Lung (tissue), 12 donors: ENCODE measurements around the gene GMFB. TPM values are rescaled to one million over a fixed set of nuclear protein-coding genes. Genes with fewer than 3 reads are reported as not detected.

ENCODE experiments used
- ATAC-seq: fragments of 200-7000 bp; cut with Tn5 transposase; one replicate; pipeline ENCODE4 v1.9.1; 2020; ENCODE audit warnings: moderate number of reproducible peaks; ENCODE audit not compliant: insufficient read depth, low FRiP score
- DNase-seq, 3 donors: peaks; one replicate each; pipeline ENCODE4 v3.0.0-alpha.2; 2013 to 2017
- H3K27ac ChIP-seq, 2 donors: one replicate each; pipeline ENCODE4 v1.5.1; 2013; ENCODE audit warnings: mild to moderate bottlenecking in 2 of 2, moderate library complexity in 2 of 2, control low read depth in 1 of 2, inconsistent platforms in 1 of 2, low read depth in 1 of 2, low read length in 1 of 2
- H3K27me3 ChIP-seq, 3 donors: one replicate each; pipeline ENCODE4 v1.5.1; 2013; ENCODE audit warnings: low read length in 2 of 3; ENCODE audit not compliant: control insufficient read depth in 3 of 3, insufficient read depth in 3 of 3
- H3K36me3 ChIP-seq, 4 donors: one replicate each; pipeline ENCODE4 v1.5.1; 2013; ENCODE audit warnings: low read length in 4 of 4, mild to moderate bottlenecking in 1 of 4, moderate library complexity in 1 of 4; ENCODE audit not compliant: control insufficient read depth in 4 of 4, insufficient read depth in 4 of 4
- H3K4me1 ChIP-seq, 5 donors: one replicate each; pipeline ENCODE4 v1.5.1; 2013; ENCODE audit warnings: low read length in 5 of 5, mild to moderate bottlenecking in 2 of 5, moderate library complexity in 1 of 5; ENCODE audit not compliant: control insufficient read depth in 5 of 5, insufficient read depth in 5 of 5
- H3K4me3 ChIP-seq: one replicate; pipeline ENCODE4 v1.5.1; 2013; ENCODE audit warnings: mild to moderate bottlenecking, control low read depth, moderate library complexity
- H3K9ac ChIP-seq, 2 donors: one replicate each; pipeline ENCODE4 v1.5.1; 2013; ENCODE audit warnings: low read length in 2 of 2, control low read depth in 1 of 2; ENCODE audit not compliant: insufficient read depth in 1 of 2
- H3K9me3 ChIP-seq, 4 donors: one replicate each; pipeline ENCODE4 v1.5.1; 2013; ENCODE audit warnings: low read length in 3 of 4, mild to moderate bottlenecking in 1 of 4, moderate library complexity in 1 of 4; ENCODE audit not compliant: control insufficient read depth in 4 of 4, insufficient read depth in 3 of 4
- WGBS, 2 donors: extraction: QIAGEN DNeasy Blood & Tissue Kit; methylation state at CpG; one replicate each; pipeline ENCODE4 v1.1.7; 2013; 5-methylcytosine and 5-hydroxymethylcytosine counted together
- polyA plus RNA-seq, 2 donors: library from polyadenylated mRNA; stranded (reverse); fragments of 200-250 nt; gene quantifications; one replicate each; pipeline ENCODE4 v1.2.1, GENCODE V29; 2013
- total RNA-seq, 2 donors: library from RNA; depleted of rRNA in 1 of 2; stranded (reverse); fragments of >200 nt in 1 of 2; gene quantifications; one replicate each; pipeline ENCODE4 v1.2.1, GENCODE V29; 2014 to 2021
- TF ChIP-seq, protein P1 (sequence below): IDR thresholded peaks from 2 replicates; pipeline ENCODE4 v1.5.1; 2012; ENCODE audit warnings: mild to moderate bottlenecking; ENCODE audit errors: control extremely low read depth, extremely low read depth
- donor health status: control.
- donor health status: control.
- donor health status: Bipolar disorder and iron deficiency.
- donor health status: healthy.
- donor health status: DM: yes; HTN: yes; CAD: no.

Gene GMFB
- total and polyA plus RNA-seq, 4 donors = 15.6 to 55.8 (median 35.9) TPM

- Histone ChIP-seq H3K4me3 (no peak overlapping the region), H3K36me3 (peaks cover 0 to 8% (median 2%) of the 10 kb centered on the region in 4 donors), H3K27me3 (no peaks in the 10 kb centered on the region), H3K9ac (no peak overlapping the region), H3K4me1 (peaks cover 0 to 28% (median 3%) of the 10 kb centered on the region in 5 donors), H3K27ac (no peak overlapping the region), H3K9me3 (no peaks in the 10 kb centered on the region)
- ATAC-seq (no peak), DNase-seq (no peak)
- WGBS, 2 donors = 75 to 85% methylated on average over 4 of the region's 4 CpGs
- TF ChIP-seq, protein P1, sequence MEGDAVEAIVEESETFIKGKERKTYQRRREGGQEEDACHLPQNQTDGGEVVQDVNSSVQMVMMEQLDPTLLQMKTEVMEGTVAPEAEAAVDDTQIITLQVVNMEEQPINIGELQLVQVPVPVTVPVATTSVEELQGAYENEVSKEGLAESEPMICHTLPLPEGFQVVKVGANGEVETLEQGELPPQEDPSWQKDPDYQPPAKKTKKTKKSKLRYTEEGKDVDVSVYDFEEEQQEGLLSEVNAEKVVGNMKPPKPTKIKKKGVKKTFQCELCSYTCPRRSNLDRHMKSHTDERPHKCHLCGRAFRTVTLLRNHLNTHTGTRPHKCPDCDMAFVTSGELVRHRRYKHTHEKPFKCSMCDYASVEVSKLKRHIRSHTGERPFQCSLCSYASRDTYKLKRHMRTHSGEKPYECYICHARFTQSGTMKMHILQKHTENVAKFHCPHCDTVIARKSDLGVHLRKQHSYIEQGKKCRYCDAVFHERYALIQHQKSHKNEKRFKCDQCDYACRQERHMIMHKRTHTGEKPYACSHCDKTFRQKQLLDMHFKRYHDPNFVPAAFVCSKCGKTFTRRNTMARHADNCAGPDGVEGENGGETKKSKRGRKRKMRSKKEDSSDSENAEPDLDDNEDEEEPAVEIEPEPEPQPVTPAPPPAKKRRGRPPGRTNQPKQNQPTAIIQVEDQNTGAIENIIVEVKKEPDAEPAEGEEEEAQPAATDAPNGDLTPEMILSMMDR = no peak
Measured at GRCh38 chr14:54435500-54435981, 53.2 kb downstream of the GMFB start.

- WGBS, 2 donors = 92% methylated on average over 2 of the region's 2 CpGs
- Histone ChIP-seq H3K27ac (no peak overlapping the region), H3K4me3 (no peak overlapping the region), H3K9ac (no peak overlapping the region), H3K9me3 (no peaks in the 10 kb centered on the region), H3K4me1 (peaks cover 0 to 9% (median 0%) of the 10 kb centered on the region in 5 donors), H3K27me3 (no peaks in the 10 kb centered on the region), H3K36me3 (peaks cover 4 to 28% (median 15%) of the 10 kb centered on the region in 4 donors)
- ATAC-seq (no peak), DNase-seq (no peak)
- TF ChIP-seq, protein P1 = no peak
Measured at GRCh38 chr14:54428527-54428926, 60.3 kb downstream of the GMFB start.

GRCh38 chr14:54427871-54428270 is 60.9 kb downstream of the GMFB start:
- Histone ChIP-seq H3K4me1 (peaks cover 0 to 9% (median 0%) of the 10 kb centered on the region in 5 donors), H3K27ac (peak overlapping the region in 1 of 2 donors; percentile 33), H3K27me3 (no peaks in the 10 kb centered on the region), H3K9ac (no peak overlapping the region), H3K4me3 (no peak overlapping the region), H3K9me3 (no peaks in the 10 kb centered on the region), H3K36me3 (peaks cover 4 to 28% (median 16%) of the 10 kb centered on the region in 4 donors)
- DNase-seq (no peak), ATAC-seq (no peak)
- WGBS, 2 donors = 80 to 95% methylated on average over 3 of the region's 3 CpGs
- TF ChIP-seq, protein P1 = no peak
